ENCODE results near the gene TMEM51. TPM values are rescaled to one million over a fixed set of nuclear protein-coding genes. Genes with fewer than 3 reads are reported as not detected.

TMEM51 gene
- polyA plus RNA-seq, 1 donor from 2014 or later, result 1.7 TPM

DNA sequence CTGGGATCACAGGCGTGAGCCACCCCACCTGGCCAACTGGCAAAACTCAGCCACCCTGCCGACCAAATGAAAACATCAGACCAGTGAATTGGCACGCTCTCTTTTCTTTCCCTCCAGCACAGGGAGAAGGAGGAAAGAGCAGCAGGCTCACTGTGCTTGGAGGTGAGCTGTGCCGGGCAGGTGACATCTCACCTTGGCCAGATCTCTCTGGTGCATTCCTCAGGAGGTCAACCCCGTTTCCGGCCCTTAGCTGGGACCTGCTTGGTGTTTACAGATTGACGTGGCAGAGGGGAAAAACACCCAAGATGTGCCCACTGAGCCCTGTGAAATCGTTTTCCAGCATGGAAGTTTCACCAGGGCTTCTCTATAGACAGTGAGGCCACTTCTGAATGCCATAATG, 45.1 kb downstream of the TMEM51 start:
- Histone ChIP-seq H3K79me2 (replicated peaks; ENCODE audit: insufficient read depth, low read length) (no peaks in the 10 kb centered on the region), H3K9me2 (ENCODE audit: insufficient read depth, low read length) (no peaks in the 10 kb centered on the region), H3F3A (ENCODE audit: insufficient read depth, low read length, poor library complexity, severe bottlenecking) (no peaks in the 10 kb centered on the region), H3K9me3 (ENCODE audit: low read length) (no peaks in the 10 kb centered on the region), H3K27me3 (ENCODE audit: insufficient read depth, low read depth, low read length) (no peaks in the 10 kb centered on the region), H3K27ac (ENCODE audit: low read length) (no peak overlapping the region), H4K20me1 (ENCODE audit: insufficient read depth) (no peaks in the 10 kb centered on the region), H3K4me3 (ENCODE audit: low read length) (no peak overlapping the region), H3K9ac (ENCODE audit: low read length) (no peak overlapping the region), H3K36me3 (ENCODE audit: insufficient read depth, low read length) (no peaks in the 10 kb centered on the region), H2AFZ (ENCODE audit: low read depth, low read length) (no peak overlapping the region), H3K4me2 (ENCODE audit: low read length) (no peak overlapping the region)
- TF ChIP-seq MXI1 (conservative IDR thresholded peaks at IDR 0.05; ENCODE audit: poor library complexity, severe bottlenecking), result no peak
- no peak for TF ChIP-seq POLR2AphosphoS5 (IDR thresholded peaks at IDR 0.05)
- no peak for TF ChIP-seq EZH2 (IDR thresholded peaks at IDR 0.05; ENCODE audit: borderline replicate concordance, insufficient read depth, low read length, poor library complexity, severe bottlenecking)
- TF ChIP-seq, protein P1, sequence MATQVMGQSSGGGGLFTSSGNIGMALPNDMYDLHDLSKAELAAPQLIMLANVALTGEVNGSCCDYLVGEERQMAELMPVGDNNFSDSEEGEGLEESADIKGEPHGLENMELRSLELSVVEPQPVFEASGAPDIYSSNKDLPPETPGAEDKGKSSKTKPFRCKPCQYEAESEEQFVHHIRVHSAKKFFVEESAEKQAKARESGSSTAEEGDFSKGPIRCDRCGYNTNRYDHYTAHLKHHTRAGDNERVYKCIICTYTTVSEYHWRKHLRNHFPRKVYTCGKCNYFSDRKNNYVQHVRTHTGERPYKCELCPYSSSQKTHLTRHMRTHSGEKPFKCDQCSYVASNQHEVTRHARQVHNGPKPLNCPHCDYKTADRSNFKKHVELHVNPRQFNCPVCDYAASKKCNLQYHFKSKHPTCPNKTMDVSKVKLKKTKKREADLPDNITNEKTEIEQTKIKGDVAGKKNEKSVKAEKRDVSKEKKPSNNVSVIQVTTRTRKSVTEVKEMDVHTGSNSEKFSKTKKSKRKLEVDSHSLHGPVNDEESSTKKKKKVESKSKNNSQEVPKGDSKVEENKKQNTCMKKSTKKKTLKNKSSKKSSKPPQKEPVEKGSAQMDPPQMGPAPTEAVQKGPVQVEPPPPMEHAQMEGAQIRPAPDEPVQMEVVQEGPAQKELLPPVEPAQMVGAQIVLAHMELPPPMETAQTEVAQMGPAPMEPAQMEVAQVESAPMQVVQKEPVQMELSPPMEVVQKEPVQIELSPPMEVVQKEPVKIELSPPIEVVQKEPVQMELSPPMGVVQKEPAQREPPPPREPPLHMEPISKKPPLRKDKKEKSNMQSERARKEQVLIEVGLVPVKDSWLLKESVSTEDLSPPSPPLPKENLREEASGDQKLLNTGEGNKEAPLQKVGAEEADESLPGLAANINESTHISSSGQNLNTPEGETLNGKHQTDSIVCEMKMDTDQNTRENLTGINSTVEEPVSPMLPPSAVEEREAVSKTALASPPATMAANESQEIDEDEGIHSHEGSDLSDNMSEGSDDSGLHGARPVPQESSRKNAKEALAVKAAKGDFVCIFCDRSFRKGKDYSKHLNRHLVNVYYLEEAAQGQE (IDR thresholded peaks at IDR 0.05; ENCODE audit: borderline replicate concordance), result no peak
- TF ChIP-seq RAD21 (conservative IDR thresholded peaks at IDR 0.05), result no peak
- no peak for TF ChIP-seq SMC3 (conservative IDR thresholded peaks at IDR 0.05; ENCODE audit: poor library complexity)
- no peak for TF ChIP-seq TAF1 (IDR thresholded peaks at IDR 0.05; ENCODE audit: low read depth)
- no peak for TF ChIP-seq CTCF (IDR thresholded peaks at IDR 0.05; ENCODE audit: poor library complexity, severe bottlenecking)
- no peak for TF ChIP-seq EP300 (conservative IDR thresholded peaks at IDR 0.05; ENCODE audit: poor library complexity, severe bottlenecking)

DNA sequence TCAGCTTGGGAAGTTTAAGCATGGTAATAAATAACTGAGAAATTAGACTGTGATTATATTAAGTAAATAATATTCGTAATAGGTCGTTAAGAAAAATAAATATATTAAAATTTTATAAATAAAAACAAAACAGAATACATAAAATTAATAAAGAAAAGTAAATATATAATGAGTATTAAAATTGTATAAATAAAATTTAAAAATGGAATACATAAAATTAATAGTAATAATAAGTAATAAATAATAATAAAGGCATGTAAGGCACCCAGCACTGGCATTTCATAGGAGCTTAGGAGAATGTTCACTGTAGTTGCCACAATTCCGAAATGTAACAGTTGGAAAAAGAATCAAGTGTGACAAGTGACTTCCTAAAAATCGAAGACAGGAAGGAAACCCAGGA, 47.7 kb downstream of the TMEM51 start:
- no peak overlapping the region for H3K27ac ChIP-seq (ENCODE audit: low read length)
- no peaks in the 10 kb centered on the region for H3F3A ChIP-seq (ENCODE audit: insufficient read depth, low read length, poor library complexity, severe bottlenecking)
- H3K4me2 ChIP-seq (ENCODE audit: low read length), result no peak overlapping the region

More for the DNA sequence above, 47.7 kb downstream of the TMEM51 start:
- Histone ChIP-seq H2AFZ (ENCODE audit: low read depth, low read length) (no peak overlapping the region), H3K9ac (ENCODE audit: low read length) (no peak overlapping the region), H3K4me3 (ENCODE audit: low read length) (no peak overlapping the region), H3K27me3 (ENCODE audit: insufficient read depth, low read depth, low read length) (no peaks in the 10 kb centered on the region), H3K79me2 (replicated peaks; ENCODE audit: insufficient read depth, low read length) (no peaks in the 10 kb centered on the region), H4K20me1 (ENCODE audit: insufficient read depth) (no peaks in the 10 kb centered on the region), H3K9me3 (ENCODE audit: low read length) (no peaks in the 10 kb centered on the region), H3K36me3 (ENCODE audit: insufficient read depth, low read length) (no peaks in the 10 kb centered on the region), H3K9me2 (ENCODE audit: insufficient read depth, low read length) (no peaks in the 10 kb centered on the region)
- TF ChIP-seq SMC3 (conservative IDR thresholded peaks at IDR 0.05; ENCODE audit: poor library complexity) (no peak), EP300 (conservative IDR thresholded peaks at IDR 0.05; ENCODE audit: poor library complexity, severe bottlenecking) (no peak), TAF1 (IDR thresholded peaks at IDR 0.05; ENCODE audit: low read depth) (no peak)
